Frontal cortex (tissue), 4 donors: ENCODE results near the gene TBC1D7. TPM values are rescaled to one million over a fixed set of nuclear protein-coding genes. Genes with fewer than 3 reads are reported as not detected.

Experiments used
- DNase-seq, 2 donors: peaks; one replicate each; pipeline ENCODE4 v3.0.0; 2012; ENCODE audit warnings: low spot score in 2 of 2
- FAIRE-seq: peaks from 2 replicates; lab custom pipeline; 2012; peaks lifted over from hg19 to GRCh38; lab: Jason Lieb, UNC
- total RNA-seq: library from RNA; depleted of rRNA; stranded (reverse); fragments of >200 nt; gene quantifications from one replicate; pipeline ENCODE4 v1.2.3, GENCODE V29; 2014
- donor health status: control.
- donor health status: control.
- donor health status: control.

The TBC1D7 gene
- total RNA-seq, result 37.5 TPM

DNA sequence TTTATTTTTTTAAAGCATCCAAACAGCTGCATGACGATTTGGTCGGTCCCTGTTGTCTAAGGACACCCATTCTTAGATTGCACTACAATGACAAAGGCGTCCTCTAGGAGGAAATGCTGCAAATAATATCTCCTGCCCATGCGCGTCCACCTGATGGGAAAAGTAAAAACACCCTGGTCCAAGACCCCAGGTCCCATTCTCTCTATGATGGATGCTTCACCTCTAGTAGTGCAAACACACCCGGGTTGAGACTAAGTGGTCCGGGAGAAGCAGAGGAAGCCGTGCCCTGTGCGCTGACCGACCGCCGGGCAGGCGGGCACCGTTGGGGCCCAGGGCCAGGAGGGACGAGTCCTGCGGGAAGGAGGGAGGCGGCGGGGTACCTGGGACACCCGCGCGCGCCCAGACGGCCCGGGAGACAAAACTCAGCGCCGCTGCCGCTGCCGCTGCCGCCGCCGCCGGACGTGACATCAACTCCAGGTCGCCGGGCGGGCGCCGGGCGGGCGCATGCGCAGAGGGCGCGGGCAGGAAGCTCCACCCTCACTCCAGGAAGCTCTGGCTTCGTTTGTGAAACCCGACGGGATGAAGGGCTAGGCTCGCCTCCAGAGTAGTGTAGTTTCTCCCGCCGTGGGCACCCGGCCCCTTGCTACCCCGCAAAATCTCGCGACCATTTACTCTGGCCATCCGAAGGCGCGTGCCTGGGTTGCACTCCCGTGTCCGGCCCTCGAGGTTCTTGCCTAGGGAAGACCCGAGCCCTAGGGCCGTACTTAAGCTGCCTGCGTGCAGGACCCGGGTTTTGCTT is at the start of gene TBC1D7:
Gene TBC1D7, minus strand, starts transcription at position 462 of the 799 bp plus-strand sequence. CDS start 1,639 bp downstream, outside the sequence.
- no peak for FAIRE-seq

GRCh38 chr6:13377054-13377758 is 48.9 kb upstream of the TBC1D7 start:
- DNase-seq (no peak), FAIRE-seq (no peak)

More for the DNA sequence above, at the start of gene TBC1D7:
- peak; percentile 84 to 88 for DNase-seq

DNA sequence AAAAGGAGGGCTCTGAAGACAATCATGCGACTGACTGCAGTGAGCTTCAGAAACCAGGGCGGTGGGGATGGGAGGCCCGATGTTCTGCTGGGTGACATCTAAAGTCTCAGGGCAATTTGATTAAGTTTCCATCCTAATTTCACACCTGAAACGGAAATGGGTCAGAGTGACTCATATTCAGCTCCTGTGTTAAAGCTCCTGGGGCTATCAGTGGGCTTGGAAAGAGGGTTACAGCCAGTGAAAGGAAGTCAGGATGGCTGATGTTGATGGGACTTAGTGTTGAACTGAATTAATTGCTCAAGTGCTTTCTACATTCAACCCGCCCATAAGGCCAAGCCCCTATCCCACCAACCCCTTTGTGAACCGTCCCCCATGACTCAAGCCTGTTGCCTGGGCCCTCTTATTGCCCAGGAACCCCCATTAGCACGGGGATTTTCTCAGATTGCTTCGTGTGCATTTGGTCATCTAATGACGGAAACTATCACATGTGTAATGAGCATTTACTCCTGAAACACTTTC is 47.1 kb upstream of the TBC1D7 start:
- FAIRE-seq (no peak), DNase-seq (no peak)

DNA sequence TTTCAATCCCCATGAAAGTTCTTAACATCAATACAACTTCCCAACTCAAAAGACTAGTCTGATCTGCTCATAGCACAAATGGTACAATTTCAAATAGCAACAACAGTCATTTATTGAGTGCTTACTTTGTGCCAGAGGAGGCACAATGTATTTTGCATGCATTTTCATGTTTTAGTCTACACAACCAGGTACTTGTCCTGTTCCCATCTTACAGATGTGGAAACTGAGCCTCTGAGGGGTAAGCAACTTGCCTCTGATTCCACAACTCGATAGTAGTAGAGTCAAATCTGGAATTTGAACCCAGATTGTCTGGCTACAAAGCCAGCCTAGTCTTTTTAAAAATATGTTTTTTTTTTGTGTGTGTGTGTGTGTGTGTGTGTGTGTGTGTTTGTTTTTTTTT is 45.6 kb upstream of the TBC1D7 start:
- no peak for DNase-seq
- no peak for FAIRE-seq

- DNase-seq (no peak), FAIRE-seq (no peak)
Measured at GRCh38 chr6:13373488-13373886, 45.1 kb upstream of the TBC1D7 start.

GRCh38 chr6:13372688-13373487 is 44.6 kb upstream of the TBC1D7 start:
- DNase-seq (no peak), FAIRE-seq (no peak)

GRCh38 chr6:13372076-13372475 is 43.7 kb upstream of the TBC1D7 start:
- no peak for DNase-seq
- FAIRE-seq, result no peak

DNA sequence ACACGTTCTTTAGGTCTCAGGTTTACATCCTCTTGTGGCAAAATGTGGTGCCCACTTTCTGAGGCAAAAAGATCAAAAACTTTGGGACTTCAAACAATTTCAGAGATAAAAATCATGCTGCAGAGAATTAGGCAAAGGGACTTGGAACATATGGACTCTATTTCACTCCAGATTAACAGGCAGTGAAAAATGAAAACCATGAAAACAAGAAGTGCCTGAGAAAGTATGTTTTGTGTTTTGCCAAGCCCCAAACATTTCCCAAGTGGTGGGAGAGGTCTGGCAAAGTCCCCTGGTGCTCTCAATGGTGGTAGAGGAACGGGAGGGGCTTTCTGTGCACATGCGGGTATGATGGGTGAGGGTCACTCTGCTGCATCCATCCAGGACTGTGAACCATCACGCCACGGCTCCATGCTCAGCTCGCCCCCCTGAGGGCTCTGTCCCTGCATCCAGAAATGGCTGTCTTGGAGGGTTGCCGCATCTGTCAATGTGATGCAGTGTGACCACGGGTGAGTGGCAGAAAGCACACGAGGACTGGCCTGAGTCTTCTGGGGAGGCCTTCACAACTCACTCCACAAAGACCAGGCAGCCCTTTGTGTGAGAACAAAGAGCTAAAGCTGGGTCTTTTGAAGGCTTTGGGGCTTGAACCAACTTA is 43.2 kb upstream of the TBC1D7 start:
- no peak for DNase-seq
- FAIRE-seq, result no peak

- no peak for DNase-seq
- FAIRE-seq, result no peak
Measured at GRCh38 chr6:13370623-13371022, 42.3 kb upstream of the TBC1D7 start.

GRCh38 chr6:13369591-13369990 is 41.3 kb upstream of the TBC1D7 start:
- FAIRE-seq, result no peak

GRCh38 chr6:13368731-13369115 is 40.4 kb upstream of the TBC1D7 start:
- DNase-seq (no peak), FAIRE-seq (no peak)

More at GRCh38 chr6:13369591-13369990, 41.3 kb upstream of the TBC1D7 start:
- no peak for DNase-seq

DNA sequence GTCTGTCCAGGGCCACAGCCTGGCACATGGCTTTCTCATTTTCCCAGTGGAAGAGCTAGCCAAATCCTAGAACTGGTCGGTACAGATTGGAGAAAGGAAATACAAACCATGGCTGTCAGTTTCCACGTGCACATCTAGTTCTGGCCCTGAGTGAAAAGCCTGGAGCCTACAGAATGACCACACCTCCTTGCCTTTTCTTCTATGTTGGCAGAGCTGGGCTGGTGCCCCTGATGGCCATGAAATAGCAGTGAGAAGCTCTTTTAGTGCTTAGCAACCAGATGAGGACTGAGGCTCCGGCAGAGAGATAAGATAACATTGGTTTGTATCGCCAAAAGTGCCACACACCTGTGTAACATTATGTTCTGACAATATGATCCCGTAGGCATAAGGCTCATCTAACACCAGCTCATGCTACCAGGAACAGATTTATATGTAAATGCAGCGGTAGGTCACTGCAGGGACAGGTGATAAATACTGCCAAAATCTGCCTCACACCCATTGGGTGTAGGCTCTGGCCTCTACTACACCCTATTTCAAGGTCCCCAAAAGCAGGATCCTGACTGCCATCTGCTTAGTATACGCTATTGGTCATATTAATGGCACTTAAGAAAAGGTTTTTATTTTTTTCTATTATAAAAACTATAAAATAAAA is 39.9 kb upstream of the TBC1D7 start:
- DNase-seq (no peak), FAIRE-seq (no peak)

GRCh38 chr6:13367396-13367795 is 39.1 kb upstream of the TBC1D7 start:
- FAIRE-seq (no peak), DNase-seq (no peak)

DNA sequence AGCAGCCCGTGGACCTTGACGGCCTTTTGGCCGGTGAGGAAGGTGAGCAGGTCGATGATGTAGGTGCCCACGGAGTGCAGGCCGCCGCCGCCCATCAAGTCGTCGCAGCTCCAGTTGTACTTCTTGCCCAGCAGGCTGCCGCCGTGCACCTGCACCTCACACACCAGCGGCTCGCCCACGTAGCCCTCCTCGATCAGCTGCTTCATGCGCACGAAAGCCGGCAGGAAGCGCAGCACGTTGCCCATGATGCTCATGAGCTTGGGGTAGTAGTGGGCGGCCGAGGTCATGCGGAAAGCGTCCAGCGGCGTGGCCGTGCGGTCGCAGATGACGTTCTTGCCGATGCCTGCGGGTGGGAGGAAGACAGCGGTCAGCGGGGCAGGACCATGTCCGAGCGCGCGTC is 37.0 kb upstream of the TBC1D7 start:
- no peak for FAIRE-seq
- no peak for DNase-seq

GRCh38 chr6:13364842-13365241 is 36.5 kb upstream of the TBC1D7 start:
- FAIRE-seq (no peak), DNase-seq (no peak)

DNA sequence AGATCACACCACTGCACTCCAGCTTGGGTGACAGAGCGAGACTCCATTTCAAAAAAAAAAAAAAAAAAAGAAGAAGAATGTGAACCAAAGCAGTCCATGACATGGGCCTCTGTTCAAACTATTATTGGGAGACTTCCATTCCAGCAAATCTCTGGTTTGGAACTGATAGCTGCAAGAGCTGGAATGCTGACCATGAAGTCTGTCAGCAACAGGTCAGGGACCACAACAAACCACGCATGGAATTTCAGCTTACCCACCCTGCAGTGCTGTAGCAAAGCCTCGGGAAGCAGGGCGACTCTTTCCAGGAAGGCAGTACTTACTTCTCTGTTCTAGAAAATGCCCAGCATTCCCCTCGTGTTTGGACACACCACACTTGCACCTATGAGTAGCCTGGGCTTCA is 34.1 kb upstream of the TBC1D7 start:
- DNase-seq, result no peak
- no peak for FAIRE-seq

- DNase-seq, result no peak
- FAIRE-seq, result no peak
Measured at GRCh38 chr6:13360671-13361540, 32.6 kb upstream of the TBC1D7 start.

DNA sequence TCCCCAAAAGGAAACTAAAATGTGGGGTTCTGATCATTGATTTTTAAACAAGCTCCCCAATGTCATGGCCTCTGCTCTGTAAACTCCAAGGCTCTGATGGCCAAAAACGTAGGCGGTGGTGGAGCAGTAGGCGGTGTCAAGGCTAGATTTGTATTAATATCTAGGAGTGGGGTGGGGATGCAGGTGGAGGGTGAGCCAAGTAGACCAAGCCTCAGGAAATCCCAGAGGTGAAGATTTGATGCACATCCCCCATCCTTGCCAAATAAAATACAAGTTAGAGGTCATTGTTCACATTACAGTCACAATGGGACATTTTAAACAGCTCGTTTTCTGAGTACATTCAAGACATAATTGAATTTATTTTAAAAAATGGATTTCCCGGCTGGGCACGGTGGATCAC is 30.9 kb upstream of the TBC1D7 start:
- no peak for DNase-seq
- FAIRE-seq, result no peak
